MM.1S (cell line): ENCODE measurements around the gene PRCP.
"Not testable (repeated sequence)": the region's sequence is repeated elsewhere in the genome, so short reads cannot be mapped to it uniquely, and the experiment has no call there.

Experiments used
- DNase-seq: peaks from one replicate; pipeline ENCODE4 v3.0.0-alpha.2; 2015
- H2AFZ ChIP-seq: fragments of 300-600 bp; sonication (generic); 2 replicates; pipeline ENCODE4 v1.6.0; 2016; ENCODE audit warnings: antibody characterized with exemption, low read length
- H3F3A ChIP-seq: fragments of 300-600 bp; sonication (generic); 2 replicates; pipeline ENCODE4 v1.6.1; 2016; ENCODE audit warnings: mild to moderate bottlenecking, antibody characterized with exemption, low read length, moderate library complexity, mixed read lengths; ENCODE audit not compliant: insufficient read depth
- H3K27ac ChIP-seq: fragments of 300-600 bp; sonication (generic); 2 replicates; pipeline ENCODE4 v1.5.1; 2016; ENCODE audit warnings: mild to moderate bottlenecking, low read length
- H3K27me3 ChIP-seq: fragments of 300-600 bp; sonication (generic); replicated peaks from 2 replicates; pipeline ENCODE4 v1.6.0; 2016; ENCODE audit warnings: low read length; ENCODE audit not compliant: insufficient read depth
- H3K36me3 ChIP-seq: fragments of 300-600 bp; sonication (generic); replicated peaks from 2 replicates; pipeline ENCODE4 v1.6.1; 2016; ENCODE audit warnings: mild to moderate bottlenecking, low read length, mixed read lengths; ENCODE audit not compliant: insufficient read depth
- H3K4me1 ChIP-seq: fragments of 300-600 bp; sonication (generic); 2 replicates; pipeline ENCODE4 v1.6.1; 2016; ENCODE audit warnings: low read length, mixed read lengths
- H3K4me2 ChIP-seq: fragments of 300-600 bp; sonication (generic); 2 replicates; pipeline ENCODE4 v1.6.0; 2016; ENCODE audit warnings: low read depth, low read length
- H3K4me3 ChIP-seq: fragments of 300-600 bp; sonication (generic); 2 replicates; pipeline ENCODE4 v1.5.1; 2016; ENCODE audit warnings: low read length, mixed read lengths
- H3K79me2 ChIP-seq: fragments of 300-600 bp; sonication (generic); 2 replicates; pipeline ENCODE4 v1.6.1; 2016; ENCODE audit warnings: mixed run types, low read length, mixed read lengths
- H3K9ac ChIP-seq: fragments of 300-600 bp; sonication (generic); 2 replicates; pipeline ENCODE4 v1.6.1; 2016; ENCODE audit warnings: low read length, mixed read lengths
- H3K9me2 ChIP-seq: fragments of 300-600 bp; sonication (generic); replicated peaks from 2 replicates; pipeline ENCODE4 v1.6.1; 2016; ENCODE audit warnings: mild to moderate bottlenecking, low read length, mixed read lengths; ENCODE audit not compliant: insufficient read depth
- H3K9me3 ChIP-seq: fragments of 300-600 bp; sonication (generic); replicated peaks from 2 replicates; pipeline ENCODE4 v1.6.1; 2016; ENCODE audit warnings: mild to moderate bottlenecking, low read length, mixed read lengths; ENCODE audit not compliant: insufficient read depth
- H4K20me1 ChIP-seq: fragments of 300-600 bp; sonication (generic); 2 replicates; pipeline ENCODE4 v1.6.1; 2016; ENCODE audit warnings: mild to moderate bottlenecking, low read length, moderate library complexity, mixed read lengths; ENCODE audit not compliant: insufficient read depth
- CTCF ChIP-seq: fragments of 300-600 bp; sonication (generic); IDR thresholded peaks from 2 replicates; pipeline ENCODE4 v1.5.1; 2016; ENCODE audit warnings: antibody characterized with exemption, low read length, mixed read lengths
- EZH2 ChIP-seq: fragments of 300-600 bp; sonication (generic); optimal IDR thresholded peaks from 2 replicates; pipeline ENCODE3; 2017; ENCODE audit warnings: low read depth, mild to moderate bottlenecking, antibody characterized with exemption, low read length, mixed read lengths
- EZH2phosphoT487 ChIP-seq: fragments of 300-600 bp; sonication (generic); IDR thresholded peaks from 2 replicates; pipeline ENCODE4 v1.6.1; 2018; ENCODE audit warnings: antibody characterized with exemption, low read length

PRCP gene

GRCh38 chr11:82900277-82901164 is at the start of gene PRCP:
TSS of gene PRCP (minus strand) at chr11:82900430. CDS start at chr11:82900402, 28 bp downstream.
- Histone ChIP-seq H3K27ac (peak within 1 kb of the TSS; percentile 82), H3K79me2 (peaks cover 49% of the 10 kb centered on the region)

GRCh38 chr11:82949352-82949751 is 49.1 kb upstream of the PRCP start:
- TF ChIP-seq EZH2, result no peak
- no peak for TF ChIP-seq EZH2phosphoT487
- no peak for TF ChIP-seq CTCF
- no peaks in the 10 kb centered on the region for H3K9me3 ChIP-seq
- no peak overlapping the region for H3K27ac ChIP-seq
- H3K79me2 ChIP-seq, result no peaks in the 10 kb centered on the region
- H3K4me1 ChIP-seq, result no peaks in the 10 kb centered on the region
- no peaks in the 10 kb centered on the region for H3K9me2 ChIP-seq
- no peak overlapping the region for H3K4me3 ChIP-seq
- H3K4me2 ChIP-seq, result no peak overlapping the region
- H4K20me1 ChIP-seq, result no peaks in the 10 kb centered on the region
- DNase-seq, result no peak
- H2AFZ ChIP-seq, result no peak overlapping the region
- H3K36me3 ChIP-seq, result no peaks in the 10 kb centered on the region
- H3K9ac ChIP-seq, result no peak overlapping the region
- H3F3A ChIP-seq, result no peaks in the 10 kb centered on the region
- no peaks in the 10 kb centered on the region for H3K27me3 ChIP-seq

More at GRCh38 chr11:82900277-82901164, at the start of gene PRCP:
- TF ChIP-seq EZH2, result no peak
- TF ChIP-seq EZH2phosphoT487, result no peak
- no peak for TF ChIP-seq CTCF
- peaks cover 9% of the 10 kb centered on the region for H3F3A ChIP-seq
- peak within 1 kb of the TSS; percentile 72 for H3K4me3 ChIP-seq
- peaks cover 22% of the 10 kb centered on the region for H3K4me1 ChIP-seq
- no peaks in the 10 kb centered on the region for H3K9me2 ChIP-seq
- peak within 1 kb of the TSS; percentile 97 for H3K4me2 ChIP-seq
- no peaks in the 10 kb centered on the region for H4K20me1 ChIP-seq
- peak; percentile 92 for DNase-seq
- H3K36me3 ChIP-seq, result no peaks in the 10 kb centered on the region
- H3K9me3 ChIP-seq, result no peaks in the 10 kb centered on the region
- no peaks in the 10 kb centered on the region for H3K27me3 ChIP-seq
- H3K9ac ChIP-seq, result peak within 1 kb of the TSS; percentile 81
- peak within 1 kb of the TSS; percentile 97 for H2AFZ ChIP-seq

- no peak overlapping the region for H3K4me2 ChIP-seq
These were observed 45.5 kb upstream of the PRCP start for GRCh38 chr11:82945682-82946081.

GRCh38 chr11:82945041-82945440 is 44.8 kb upstream of the PRCP start:
- H3K27me3 ChIP-seq, H3K9me3 ChIP-seq: not testable (repeated sequence)

More at GRCh38 chr11:82945682-82946081, 45.5 kb upstream of the PRCP start:
- no peaks in the 10 kb centered on the region for H3K36me3 ChIP-seq
- no peaks in the 10 kb centered on the region for H3K9me3 ChIP-seq
- no peak for DNase-seq
- no peaks in the 10 kb centered on the region for H3F3A ChIP-seq
- no peaks in the 10 kb centered on the region for H3K27me3 ChIP-seq
- H2AFZ ChIP-seq, result no peak overlapping the region
- H3K79me2 ChIP-seq, result no peaks in the 10 kb centered on the region
- TF ChIP-seq CTCF, result no peak
- H3K4me3 ChIP-seq, result no peak overlapping the region
- H4K20me1 ChIP-seq, result no peaks in the 10 kb centered on the region
- H3K27ac ChIP-seq, result no peak overlapping the region
- no peaks in the 10 kb centered on the region for H3K4me1 ChIP-seq
- no peak overlapping the region for H3K9ac ChIP-seq
- no peaks in the 10 kb centered on the region for H3K9me2 ChIP-seq

More at GRCh38 chr11:82945041-82945440, 44.8 kb upstream of the PRCP start:
- H3K4me1 ChIP-seq, H3K4me3 ChIP-seq, H3K9me2 ChIP-seq, H3K36me3 ChIP-seq, H3F3A ChIP-seq, H3K27ac ChIP-seq, DNase-seq, H4K20me1 ChIP-seq, H3K79me2 ChIP-seq, H2AFZ ChIP-seq, H3K4me2 ChIP-seq, H3K9ac ChIP-seq: not testable (repeated sequence)
